Measurements from ENCODE around the gene KIAA1958. TPM values are rescaled to one million over a fixed set of nuclear protein-coding genes. Genes with fewer than 3 reads are reported as not detected.

Gene KIAA1958
- total RNA-seq, 1 donor from 2014 or later = 12.0 TPM

GRCh38 chr9:112554516-112554915 is 67.9 kb downstream of the KIAA1958 start:
- TF ChIP-seq CTCF (IDR thresholded peaks at IDR 0.05) (no peak), POLR2A (IDR thresholded peaks at IDR 0.05) (no peak), POLR2AphosphoS5 (IDR thresholded peaks at IDR 0.05; ENCODE audit: insufficient read depth in 1 of 2, low read depth in 1 of 2) (no peak)
- H3K27me3 ChIP-seq = no peaks in the 10 kb centered on the region
- H3K4me1 ChIP-seq = peaks cover 13% of the 10 kb centered on the region
- no peak for DNase-seq (ENCODE audit: extremely low spot score in 2 of 2)
- no peaks in the 10 kb centered on the region for H3K9me3 ChIP-seq
- no peak overlapping the region for H3K4me3 ChIP-seq
- intact Hi-C loops (cut with DNase I) = no loop called here
- no peak overlapping the region for H3K27ac ChIP-seq
- no peaks in the 10 kb centered on the region for H3K36me3 ChIP-seq

GRCh38 chr9:112555101-112555643 is 68.5 kb downstream of the KIAA1958 start:
- H3K27me3 ChIP-seq = no peaks in the 10 kb centered on the region
- no peak for DNase-seq (ENCODE audit: extremely low spot score in 2 of 2)
- no peaks in the 10 kb centered on the region for H3K9me3 ChIP-seq
- H3K4me3 ChIP-seq = no peak overlapping the region
- intact Hi-C loops (cut with DNase I) = no loop called here
- peaks cover 13% of the 10 kb centered on the region for H3K4me1 ChIP-seq
- TF ChIP-seq POLR2A (IDR thresholded peaks at IDR 0.05) (no peak), POLR2AphosphoS5 (IDR thresholded peaks at IDR 0.05; ENCODE audit: insufficient read depth in 1 of 2, low read depth in 1 of 2) (no peak), CTCF (IDR thresholded peaks at IDR 0.05) (no peak)
- H3K27ac ChIP-seq = no peak overlapping the region
- H3K36me3 ChIP-seq = no peaks in the 10 kb centered on the region

- Histone ChIP-seq H3K9me3 (no peaks in the 10 kb centered on the region), H3K4me3 (no peak overlapping the region), H3K27me3 (no peaks in the 10 kb centered on the region), H3K4me1 (peaks cover 13% of the 10 kb centered on the region), H3K36me3 (no peaks in the 10 kb centered on the region), H3K27ac (no peak overlapping the region)
- TF ChIP-seq POLR2AphosphoS5 (IDR thresholded peaks at IDR 0.05; ENCODE audit: insufficient read depth in 1 of 2, low read depth in 1 of 2) (no peak), CTCF (IDR thresholded peaks at IDR 0.05) (no peak), POLR2A (IDR thresholded peaks at IDR 0.05) (no peak)
- intact Hi-C loops (cut with DNase I) = no loop called here
- no peak for DNase-seq (ENCODE audit: extremely low spot score in 2 of 2)
These were observed 69.3 kb downstream of the KIAA1958 start for GRCh38 chr9:112555844-112556482.

GRCh38 chr9:112556497-112557442 is 70.1 kb downstream of the KIAA1958 start:
- no peak overlapping the region for H3K27ac ChIP-seq

More at GRCh38 chr9:112556497-112557442, 70.1 kb downstream of the KIAA1958 start:
- Histone ChIP-seq H3K4me3 (no peak overlapping the region), H3K36me3 (no peaks in the 10 kb centered on the region), H3K9me3 (no peaks in the 10 kb centered on the region), H3K27me3 (no peaks in the 10 kb centered on the region), H3K4me1 (peaks cover 12% of the 10 kb centered on the region)
- TF ChIP-seq POLR2A (IDR thresholded peaks at IDR 0.05) (no peak), CTCF (IDR thresholded peaks at IDR 0.05) (no peak), POLR2AphosphoS5 (IDR thresholded peaks at IDR 0.05; ENCODE audit: insufficient read depth in 1 of 2, low read depth in 1 of 2) (no peak)
- DNase-seq (ENCODE audit: extremely low spot score in 2 of 2) = no peak
- intact Hi-C loops (cut with DNase I) = no loop called here
